Stimulated activated CD8-positive, alpha-beta memory T cell treated with anti-CD3 and anti-CD28 coated beads, Interleukin-7, amount 100 ng/mL, for 48 hours (primary cell): ENCODE results near the gene POLR2M.

Experiments
- DNase-seq, 2 donors: peaks; one replicate each; pipeline ENCODE4 v3.0.0-alpha.2; 2020; ENCODE audit warnings: low read depth in 1 of 2; ENCODE audit errors: extremely low read depth in 1 of 2

Gene POLR2M

DNA sequence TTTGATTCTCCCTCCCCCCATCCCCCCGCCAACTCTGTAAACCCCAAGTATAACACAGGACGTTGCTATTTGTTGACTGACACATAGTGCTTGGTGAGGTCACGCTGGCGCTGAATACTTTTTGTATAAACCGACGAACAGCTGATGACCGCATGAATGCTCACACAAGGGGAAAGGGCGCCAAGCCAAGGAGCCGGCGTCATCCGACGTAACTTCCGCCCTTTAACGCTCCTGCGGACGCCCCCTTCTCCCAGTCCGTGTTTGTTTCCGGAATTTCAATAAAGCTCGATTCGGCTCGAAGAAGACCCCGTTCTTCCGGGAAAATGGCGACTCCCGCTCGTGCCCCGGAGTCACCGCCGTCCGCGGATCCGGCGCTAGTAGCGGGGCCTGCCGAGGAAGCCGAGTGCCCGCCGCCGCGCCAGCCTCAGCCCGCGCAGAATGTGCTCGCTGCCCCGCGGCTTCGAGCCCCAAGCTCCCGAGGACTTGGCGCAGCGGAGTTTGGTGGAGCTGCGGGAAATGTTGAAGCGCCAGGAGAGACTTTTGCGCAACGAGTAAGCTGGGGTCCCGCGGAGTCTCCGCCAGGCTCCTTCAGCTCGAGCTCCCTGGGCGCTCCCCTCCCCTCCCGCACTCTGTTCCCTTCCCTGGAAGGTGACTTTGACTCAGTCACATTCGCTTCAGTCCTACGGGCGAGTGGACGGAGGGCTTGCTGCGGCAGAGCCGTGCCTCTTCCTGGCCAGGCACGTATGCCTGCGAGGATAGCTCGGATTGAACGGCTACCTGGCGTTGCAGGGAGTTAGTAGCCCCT lies at the start of gene POLR2M:
Gene POLR2M (plus strand): TSS at position 310 of the 805 bp plus-strand sequence. CDS start 129 bp downstream, at position 439.
- DNase-seq = peak; percentile 78 to 90

DNA sequence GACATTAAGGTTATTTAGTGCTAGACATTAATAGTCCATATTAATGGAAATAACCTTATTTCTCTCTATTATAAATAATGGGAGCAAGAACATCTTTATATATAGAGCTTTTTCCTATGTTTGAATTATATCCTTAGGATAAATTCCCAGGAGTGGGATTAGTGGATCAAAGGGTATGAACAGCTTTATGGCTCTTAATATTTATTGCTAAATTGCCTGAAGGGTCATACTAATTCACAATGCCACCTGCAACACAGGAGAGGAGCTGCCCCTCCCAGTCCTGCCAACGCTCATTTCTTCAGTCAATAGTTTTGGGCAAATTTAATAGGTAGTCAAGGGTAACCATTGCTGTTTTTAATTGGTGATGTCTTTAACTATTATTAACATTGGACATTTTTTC lies 48.9 kb upstream of the POLR2M start:
- no peak for DNase-seq

DNA sequence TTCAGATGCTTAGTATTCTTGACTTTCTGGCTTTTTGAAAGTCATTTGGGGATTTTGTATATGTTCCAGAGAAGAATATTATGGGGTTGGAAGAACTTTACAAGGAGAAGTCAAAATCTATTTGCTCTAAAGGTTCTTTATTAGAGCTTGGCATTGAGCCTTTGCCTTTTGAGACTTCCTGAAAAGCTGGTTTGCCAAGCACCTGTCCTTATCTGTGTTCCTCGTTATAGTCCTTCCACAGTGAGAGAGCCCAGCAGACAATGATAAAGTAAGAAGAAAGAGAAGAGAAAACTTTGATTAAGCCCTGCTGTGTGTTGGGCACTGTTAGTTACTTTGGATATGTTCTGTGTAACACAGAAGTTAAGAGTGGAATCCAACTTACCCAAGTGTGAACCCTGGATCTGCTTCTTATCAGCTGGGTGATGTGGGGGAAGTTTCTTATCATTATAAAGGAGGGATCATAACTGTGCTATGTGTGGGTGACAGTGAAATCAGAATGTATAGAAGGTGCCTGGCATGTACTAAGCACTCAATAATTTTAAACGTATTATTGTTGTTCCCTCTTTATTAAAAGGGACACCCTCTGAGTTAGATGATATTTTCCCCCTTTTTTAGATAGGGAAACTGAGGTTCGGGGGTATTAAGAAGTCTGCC lies 44.3 kb upstream of the POLR2M start:
- no peak for DNase-seq

DNA sequence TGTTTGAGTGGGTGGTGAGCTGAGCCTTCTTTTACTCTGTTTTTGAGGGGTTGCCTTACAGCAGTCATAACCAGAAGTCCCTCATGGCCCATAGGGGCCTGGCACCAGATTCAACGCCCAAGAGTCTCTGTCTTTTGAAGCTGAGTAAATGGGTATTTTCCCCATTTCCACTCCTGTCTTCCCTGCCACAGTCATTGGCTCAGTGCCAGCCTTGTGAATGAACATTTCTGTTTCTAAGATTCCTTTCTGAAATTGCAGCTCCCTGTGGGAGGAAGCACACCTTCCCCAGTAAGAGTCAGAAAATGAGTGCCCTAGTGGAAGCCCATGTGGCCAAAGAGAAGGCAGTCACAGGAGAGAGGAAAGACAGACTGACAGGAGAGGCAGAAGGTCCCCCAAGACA lies 43.7 kb upstream of the POLR2M start:
- DNase-seq = no peak

DNA sequence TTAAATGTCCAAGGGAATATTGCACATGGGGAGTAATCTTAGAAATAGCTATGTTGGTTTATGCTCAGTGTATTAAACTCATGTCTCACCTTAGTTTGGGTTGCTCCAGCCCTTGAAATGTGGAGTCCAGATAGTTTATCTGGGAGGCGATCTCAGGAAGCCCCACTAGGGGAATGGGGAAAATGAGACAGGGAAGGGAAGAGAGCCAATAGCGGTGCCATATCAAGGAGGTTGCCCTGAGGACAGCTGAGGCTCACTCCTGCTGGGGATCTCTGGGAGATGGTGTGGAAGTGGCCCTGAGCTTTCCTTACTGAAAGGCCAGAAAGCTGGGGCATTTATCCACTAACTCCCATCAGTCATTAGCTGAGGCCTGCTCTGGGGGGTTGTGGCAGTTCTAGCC lies 43.3 kb upstream of the POLR2M start:
- no peak for DNase-seq

DNA sequence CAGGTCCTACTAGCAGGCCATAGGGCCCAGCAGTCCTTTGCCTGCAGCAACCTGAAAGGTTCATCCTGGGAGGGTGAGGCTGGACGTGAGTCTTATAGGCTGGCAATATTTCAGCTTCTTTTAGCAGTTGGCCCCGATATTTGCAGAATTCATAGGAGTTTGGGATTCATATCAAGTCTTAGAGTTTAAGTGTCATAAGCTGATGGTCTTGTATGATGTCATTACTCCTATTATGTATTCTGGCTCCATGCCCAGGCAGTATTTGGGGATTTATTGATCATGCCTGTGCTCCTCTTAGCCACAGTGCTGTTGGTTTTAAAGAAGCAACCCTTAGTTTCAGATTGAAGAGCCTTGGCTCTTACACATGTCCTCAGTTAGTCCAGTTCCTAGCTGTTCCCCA lies 41.3 kb upstream of the POLR2M start:
- no peak for DNase-seq

DNA sequence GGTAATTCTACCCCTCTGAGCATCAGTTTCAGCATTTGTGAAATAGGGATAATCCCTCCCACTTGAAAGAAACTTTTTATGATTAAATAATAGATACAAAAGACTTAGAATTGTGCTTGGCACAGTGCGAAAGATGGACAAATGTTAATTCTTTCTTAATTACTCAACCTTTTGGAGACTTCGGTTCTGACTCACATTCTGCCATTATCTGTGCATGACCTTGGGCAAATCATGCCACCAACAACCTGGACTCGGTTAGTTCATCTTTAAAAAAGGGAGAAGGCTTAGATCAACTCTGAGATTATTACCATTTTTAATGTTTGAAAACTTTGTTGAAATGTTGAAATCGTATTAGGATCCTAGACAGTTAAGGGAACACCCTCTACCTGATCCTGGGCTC lies 40.6 kb upstream of the POLR2M start:
- DNase-seq = no peak

DNA sequence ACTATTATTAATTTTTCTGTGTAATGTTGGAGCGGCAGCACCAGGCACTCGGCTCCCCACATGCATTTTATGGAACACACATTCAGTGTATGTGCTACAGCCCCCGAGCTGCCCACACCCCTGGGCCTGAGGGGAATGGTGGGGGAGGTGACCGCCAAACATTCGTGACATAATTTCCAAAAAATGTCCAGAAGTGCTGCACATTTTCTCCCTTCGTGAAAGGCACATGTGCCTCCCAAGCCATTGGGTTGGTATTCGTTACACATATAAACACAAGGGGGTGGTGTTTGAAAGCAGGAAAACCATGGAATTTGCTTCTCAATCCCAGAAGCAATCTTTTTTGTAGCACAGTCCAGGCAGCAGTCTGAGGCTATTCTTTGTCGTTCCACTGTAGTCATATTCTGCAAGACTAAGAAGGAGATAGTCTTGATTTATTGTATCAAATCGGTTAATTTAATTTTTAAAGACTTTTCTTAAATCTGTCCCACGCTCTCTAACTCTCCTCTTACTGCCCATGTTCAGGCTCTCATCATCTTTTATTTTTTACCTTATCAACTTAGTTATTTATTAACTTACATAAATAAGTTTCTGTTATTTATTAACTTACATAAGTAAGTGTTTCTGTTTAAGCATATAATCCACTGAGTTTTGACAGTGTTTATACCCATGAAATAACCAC lies 39.2 kb upstream of the POLR2M start:
- no peak for DNase-seq

DNA sequence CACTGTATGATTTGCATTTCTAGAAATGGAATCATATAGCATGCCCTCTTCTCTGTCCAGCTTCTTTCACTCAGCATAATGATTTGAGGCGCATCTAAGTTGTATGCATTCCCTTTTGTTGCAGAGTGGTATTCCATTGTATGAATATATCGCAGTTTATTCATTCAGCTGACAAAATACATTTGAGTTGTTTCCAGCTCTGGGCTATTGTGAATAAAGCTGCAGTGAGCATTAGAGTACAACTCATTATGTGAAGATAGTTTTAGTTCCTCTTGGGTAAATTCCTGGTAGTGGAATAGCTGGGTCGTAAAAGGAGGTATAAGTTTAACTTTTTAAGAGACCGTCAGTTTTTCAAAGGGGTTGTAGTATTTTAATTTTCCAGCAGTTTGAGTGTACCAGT lies 38.5 kb upstream of the POLR2M start:
- DNase-seq = no peak

DNA sequence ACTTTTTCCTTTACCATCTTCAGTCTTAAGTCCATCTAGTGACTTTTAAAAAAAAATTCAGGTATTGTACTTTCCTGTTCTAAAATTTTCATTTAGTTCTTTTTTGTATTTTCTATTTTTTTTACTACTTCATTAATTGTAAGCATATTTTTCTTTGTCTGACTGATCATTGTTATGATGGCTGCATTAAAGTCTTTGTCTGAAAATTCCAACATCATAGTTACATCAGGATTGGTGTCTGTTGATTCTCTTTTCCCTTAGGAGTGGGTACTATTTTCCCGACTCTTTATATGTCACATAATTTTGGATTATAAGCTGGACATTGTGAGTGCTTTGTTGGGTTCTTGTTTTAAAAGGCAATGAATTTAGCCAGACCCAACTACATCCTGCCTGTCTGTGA lies 34.9 kb upstream of the POLR2M start:
- DNase-seq = no peak

DNA sequence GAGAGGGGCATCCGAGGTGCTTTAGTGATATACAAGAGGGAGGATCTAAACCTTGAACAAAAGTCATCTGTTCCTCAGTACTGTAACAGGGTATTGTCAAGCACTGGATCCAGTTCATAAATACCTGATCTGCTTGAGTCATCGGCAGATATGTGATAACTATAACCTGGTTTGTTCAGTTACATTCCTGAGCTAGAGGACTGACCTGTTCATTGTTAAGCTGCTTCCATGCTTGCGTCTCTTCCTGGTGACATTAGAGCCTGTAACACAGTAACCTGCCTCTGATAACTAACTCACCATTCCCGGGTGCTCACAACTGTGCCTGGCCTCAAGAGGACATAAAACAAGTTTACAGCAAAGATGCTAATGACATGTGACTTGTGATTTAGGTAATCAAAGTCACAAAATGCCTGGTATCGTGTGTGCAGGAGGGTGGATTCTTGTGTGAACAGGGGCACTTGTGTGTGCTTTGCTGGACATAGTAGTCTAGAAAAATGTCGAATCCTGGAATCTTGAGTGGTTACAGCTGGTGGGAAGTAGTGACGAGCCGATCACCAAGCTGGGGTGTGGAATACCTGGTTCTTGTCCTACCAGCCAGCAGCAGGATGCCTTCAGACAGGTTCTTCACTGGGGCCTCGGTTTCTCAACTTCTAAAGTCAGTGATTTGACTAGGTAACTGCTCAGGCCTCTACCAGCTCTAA lies 30.9 kb upstream of the POLR2M start:
- no peak for DNase-seq

DNA sequence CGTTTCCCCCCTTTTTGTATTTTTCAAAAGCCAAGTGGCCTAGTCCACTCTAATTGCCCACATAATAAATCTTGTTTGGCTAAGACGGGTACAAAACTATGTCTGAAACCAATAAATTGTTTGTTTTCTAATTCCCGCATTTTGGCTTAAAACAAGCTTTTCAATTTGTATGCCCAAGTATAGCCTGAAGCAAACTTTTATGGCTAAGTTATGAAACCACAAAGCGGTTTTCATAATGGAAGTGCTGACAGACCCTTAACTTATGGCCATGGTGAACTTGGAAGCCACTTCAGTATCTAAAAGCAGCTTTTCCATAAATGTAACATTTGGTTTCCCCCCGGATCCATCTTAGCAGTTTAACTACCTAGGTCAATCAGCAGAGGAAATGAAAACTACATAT lies 29.9 kb upstream of the POLR2M start:
- no peak for DNase-seq

DNA sequence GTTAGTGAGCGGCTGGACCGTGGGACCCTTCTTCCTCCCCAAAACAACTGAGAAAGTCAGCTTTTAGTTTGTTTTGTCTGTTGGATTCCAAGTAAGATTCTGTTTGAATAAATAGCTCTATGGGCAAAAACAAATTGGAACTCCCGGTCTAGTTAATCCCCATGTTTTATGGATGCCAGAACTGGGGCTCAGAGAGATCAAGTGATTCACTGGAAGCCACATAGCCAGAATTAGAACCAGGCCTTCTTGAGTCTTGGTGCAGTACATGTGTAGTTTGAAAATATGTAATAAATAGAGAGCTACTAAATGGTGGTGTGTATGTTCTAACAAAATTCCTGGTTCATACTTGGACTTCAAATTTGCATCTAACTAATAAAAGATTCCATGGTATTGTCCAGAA lies 29.3 kb upstream of the POLR2M start:
- no peak for DNase-seq

DNA sequence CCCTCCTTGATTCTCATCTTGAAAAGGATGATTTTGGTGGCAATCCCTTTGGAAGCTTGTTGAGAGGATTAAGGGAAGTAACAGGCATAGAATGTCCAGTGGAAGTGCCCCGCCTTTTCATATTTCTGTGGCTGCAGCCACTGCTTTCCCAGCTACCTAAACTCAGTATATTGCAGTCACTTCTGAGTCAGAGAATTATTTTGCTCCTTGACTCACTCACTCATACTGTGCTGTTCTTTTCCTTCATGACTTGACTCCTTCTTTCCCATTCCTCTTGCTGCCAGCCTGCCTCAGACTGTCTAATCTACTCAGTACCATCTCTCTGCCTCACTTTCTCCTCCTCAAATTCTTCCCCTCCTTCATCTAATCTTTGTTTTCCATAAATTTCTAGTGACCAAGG lies 26.5 kb upstream of the POLR2M start:
- no peak for DNase-seq

DNA sequence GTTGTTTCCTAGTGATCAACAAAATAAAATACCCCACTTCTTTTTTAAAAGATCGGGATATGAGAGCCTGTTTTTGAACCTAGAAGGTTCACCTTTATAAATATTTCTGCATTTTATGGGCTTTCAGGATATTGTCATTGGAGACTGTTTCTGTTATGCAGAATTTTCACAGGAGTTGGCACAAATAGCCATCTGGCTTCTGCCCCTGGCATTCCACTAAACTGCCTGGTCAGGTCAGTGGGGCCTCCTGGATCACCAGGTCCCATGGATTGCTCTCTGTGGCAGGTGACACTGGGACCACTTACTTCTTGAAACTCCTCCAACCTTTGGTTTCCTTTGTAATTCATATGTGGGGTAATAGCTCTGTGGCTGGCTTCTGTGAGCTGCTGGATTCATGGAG lies 25.5 kb upstream of the POLR2M start:
- DNase-seq = no peak

DNA sequence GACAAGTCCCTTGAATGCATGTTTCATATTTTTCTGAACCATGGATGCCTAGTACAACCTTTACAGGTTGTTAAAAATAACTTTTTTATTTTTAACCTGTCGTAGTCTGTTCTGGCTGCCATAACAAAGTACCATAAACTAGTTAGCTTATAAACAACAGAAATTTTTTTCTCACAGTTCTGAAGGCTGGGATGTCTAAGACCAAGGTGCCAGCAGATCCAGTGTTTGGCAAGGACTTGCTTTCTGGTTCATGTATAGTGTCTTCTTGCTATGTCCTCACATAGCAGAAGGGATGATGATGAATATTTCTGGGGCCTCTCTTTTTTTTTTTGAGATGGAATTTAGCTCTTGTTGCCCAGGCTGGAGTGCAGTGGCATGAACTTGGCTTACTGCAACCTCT lies 23.0 kb upstream of the POLR2M start:
- no peak for DNase-seq

DNA sequence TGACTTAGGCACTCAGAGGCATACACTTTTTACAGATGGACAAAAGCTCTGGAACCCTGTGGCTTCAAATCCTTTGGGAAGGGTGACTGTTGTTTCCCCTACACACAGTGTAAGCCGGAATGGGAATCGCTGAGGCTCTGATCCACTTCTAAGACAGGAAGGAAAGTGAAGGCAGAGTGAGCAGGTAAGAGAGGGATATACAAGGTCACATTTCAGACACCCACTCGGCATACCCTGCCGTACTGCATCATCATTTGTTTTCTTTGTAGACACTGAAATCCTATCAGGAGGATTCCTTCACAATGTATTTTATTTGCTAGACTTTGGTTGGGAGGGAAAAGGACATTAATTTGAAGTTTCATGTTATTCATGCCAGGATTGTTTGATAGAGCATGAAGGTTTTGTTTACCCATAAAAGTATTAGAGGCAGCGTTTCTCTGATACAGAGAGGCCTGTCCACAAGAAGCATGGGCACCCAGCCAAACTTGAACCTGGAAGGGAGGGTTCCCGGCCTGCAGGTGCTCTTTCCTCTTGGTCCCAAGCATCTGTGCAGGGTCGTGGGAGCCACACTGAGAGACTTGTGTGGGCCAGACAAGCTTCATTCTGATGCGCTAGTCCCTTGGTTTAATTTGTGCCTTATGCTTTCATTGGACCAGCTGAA lies 21.9 kb upstream of the POLR2M start:
- DNase-seq = no peak

DNA sequence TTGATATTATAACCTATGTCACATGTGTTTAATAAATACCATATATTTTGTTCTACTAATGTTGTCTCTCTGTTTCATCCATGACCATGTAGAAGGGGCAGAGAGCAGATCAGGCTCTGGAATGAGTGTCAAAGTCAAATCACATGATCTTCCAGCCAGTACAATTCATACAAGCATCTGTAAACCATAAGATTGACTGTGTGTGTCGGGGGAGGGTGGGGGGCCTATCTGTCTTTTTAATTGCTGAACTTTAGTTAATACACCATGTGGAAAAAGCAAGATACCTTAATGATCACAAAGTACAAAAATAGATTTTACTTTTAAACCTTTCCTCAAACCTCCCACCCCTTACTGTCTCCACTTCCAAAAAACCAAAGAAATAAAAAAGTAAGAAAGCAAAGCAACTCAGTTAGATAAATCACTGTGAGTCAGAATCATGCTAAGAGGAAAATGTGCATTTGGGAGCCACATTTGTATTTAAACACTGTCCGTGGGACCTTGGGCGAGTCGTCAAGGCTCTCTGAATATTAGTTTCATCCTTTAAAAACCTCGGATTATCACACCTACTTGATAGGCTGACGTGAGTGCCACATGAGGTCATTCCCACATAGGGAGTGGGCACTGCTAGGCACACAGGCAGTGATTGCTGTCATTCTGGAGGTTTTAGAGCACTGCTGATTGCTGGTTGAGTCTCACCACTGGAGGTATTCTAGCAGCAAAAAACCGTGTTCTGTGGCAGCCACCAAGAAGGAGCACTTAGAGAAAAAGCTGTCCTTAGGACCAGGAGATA lies 21.0 kb upstream of the POLR2M start:
- DNase-seq = no peak

DNA sequence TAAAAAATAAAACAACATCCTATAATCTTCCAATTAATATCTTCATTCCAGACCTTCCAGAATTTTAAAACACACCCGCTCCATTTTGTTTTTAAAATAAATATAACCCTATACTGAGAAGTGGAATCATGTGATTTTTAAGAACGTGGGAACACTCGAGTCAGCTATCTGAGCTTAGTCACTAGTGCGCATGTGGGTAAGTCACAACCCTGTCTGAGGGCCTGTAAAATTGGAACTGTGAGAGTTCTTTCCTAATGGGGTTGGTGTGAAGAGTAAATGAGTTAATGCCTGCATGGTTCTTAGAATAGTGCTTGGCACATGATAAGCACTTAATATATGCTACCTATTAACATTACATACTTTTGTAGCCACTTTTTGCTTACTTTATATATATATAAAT lies 19.9 kb upstream of the POLR2M start:
- DNase-seq = no peak

DNA sequence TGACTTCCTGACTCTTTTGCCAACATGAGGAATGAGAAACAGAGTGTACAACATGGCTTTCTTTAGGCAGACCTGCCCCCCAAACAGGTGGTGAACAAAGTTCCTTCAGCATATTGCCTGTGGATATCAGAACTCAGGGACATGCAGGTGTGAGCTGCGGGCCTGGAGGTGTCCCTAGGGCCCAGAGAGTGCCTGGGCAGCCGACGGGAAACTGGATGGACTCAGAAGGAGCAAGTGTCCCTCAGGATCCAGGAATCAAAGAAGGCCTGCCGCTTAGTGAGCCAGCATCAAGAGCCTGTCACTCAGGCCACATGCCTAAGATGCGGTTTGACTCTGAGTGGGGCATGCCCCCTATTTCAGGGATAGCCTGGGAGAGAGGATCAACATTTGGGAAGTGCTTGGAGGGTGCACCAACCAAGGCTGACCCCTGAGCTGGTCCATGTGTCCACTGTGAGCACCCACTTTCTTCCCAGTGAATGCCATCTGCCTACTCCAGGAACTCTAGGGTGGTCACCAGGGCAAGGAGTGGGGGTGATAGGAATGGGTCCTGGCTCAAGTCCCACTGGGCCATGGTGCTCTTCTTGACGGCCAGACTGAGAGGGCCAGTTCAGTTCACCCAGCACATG lies 16.1 kb upstream of the POLR2M start:
- no peak for DNase-seq
